H4 (cell line): ENCODE measurements around the gene FAM180B. TPM values are rescaled to one million over a fixed set of nuclear protein-coding genes. Genes with fewer than 3 reads are reported as not detected.

Source experiments
- total RNA-seq: library from RNA; depleted of rRNA; stranded (reverse); fragments of >200 nt; shearing (Covaris generic); gene quantifications from 2 replicates; pipeline ENCODE4 v1.2.3, GENCODE V29; 2014; rRNA removed

The FAM180B gene
- total RNA-seq, 1 experiment from 2014 or later, result not detected

Other genes with a start within 250 kb of the FAM180B start
- gene MYBPC3, start 234.0 kb upstream of the FAM180B start, total RNA-seq, result not detected in 2 replicates
- gene SPI1, start 208.1 kb upstream of the FAM180B start, total RNA-seq, result not detected in 2 replicates
- 8.5 and 9.1 TPM in 2 replicates for gene SLC39A13, start 178.1 kb upstream of the FAM180B start, total RNA-seq
- gene PSMC3, start 160.2 kb upstream of the FAM180B start, total RNA-seq, result 195 and 221 TPM in 2 replicates
- not detected in 2 replicates for gene RAPSN, start 137.5 kb upstream of the FAM180B start, total RNA-seq
- 52.1 and 58.8 TPM in 2 replicates for gene CELF1, start 33.5 kb upstream of the FAM180B start, total RNA-seq
- gene PTPMT1, start 21.1 kb upstream of the FAM180B start, total RNA-seq, result 108 and 137 TPM in 2 replicates
- 30.8 and 35.5 TPM in 2 replicates for gene KBTBD4, start 7.7 kb upstream of the FAM180B start, total RNA-seq
- 94.6 and 122 TPM in 2 replicates for gene NDUFS3, start 7.6 kb upstream of the FAM180B start, total RNA-seq
- gene C1QTNF4, start 7.7 kb downstream of the FAM180B start, total RNA-seq, result not detected in 2 replicates
- gene MTCH2, start 55.9 kb downstream of the FAM180B start, total RNA-seq, result 116 and 177 TPM in 2 replicates
- 0.12 TPM in 2 replicates for gene AGBL2, start 128.7 kb downstream of the FAM180B start, total RNA-seq
- gene FNBP4, start 180.7 kb downstream of the FAM180B start, total RNA-seq, result 13.1 and 17.6 TPM in 2 replicates